ENCODE measurements around the gene UBR7. TPM values are rescaled to one million over a fixed set of nuclear protein-coding genes. Genes with fewer than 3 reads are reported as not detected.

UBR7 gene
- total RNA-seq, 4 donors from 2014 or later, result 20.2 to 40.2 (median 24.5) TPM

DNA sequence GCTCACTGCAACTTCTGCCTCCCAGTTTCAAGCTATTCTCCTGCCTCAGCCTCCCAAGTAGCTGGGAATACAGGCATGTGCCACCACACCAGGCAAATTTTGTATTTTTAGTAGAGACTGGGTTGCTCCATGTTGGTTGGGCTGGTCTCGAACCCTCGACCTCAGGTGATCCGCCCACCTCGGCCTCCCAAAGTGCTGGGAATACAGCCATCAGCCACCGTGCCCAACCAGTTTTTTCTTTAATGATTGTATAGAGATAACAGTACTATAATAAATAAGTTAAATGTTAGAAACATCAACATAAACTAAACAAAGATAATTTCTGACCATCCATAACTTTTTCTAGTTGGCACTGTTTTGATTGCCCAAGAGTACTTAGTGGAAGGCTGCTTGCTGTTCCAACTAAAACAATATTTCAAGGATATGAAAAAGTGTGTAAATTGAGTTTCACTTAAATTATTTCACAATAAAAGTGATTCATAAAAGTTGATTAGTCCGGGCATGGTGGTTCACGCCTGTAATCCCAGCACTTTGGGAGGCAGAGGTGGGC is 5.8 kb upstream of the UBR7 start:
- H3K27me3 ChIP-seq, result no peaks in the 10 kb centered on the region
- no peaks in the 10 kb centered on the region for H3K9me3 ChIP-seq
- DNase-seq (ENCODE audit: low spot score in 2 of 2), result no peak
- no peak overlapping the region for H3K4me3 ChIP-seq
- no peak overlapping the region for H3K27ac ChIP-seq
- 90 to 91% methylated on average over 7 of the region's 7 CpGs for WGBS, 2 donors
- H3K36me3 ChIP-seq, result peaks cover 0 to 18% (median 0%) of the 10 kb centered on the region in 3 donors
- H3K4me1 ChIP-seq, result peaks cover 0 to 12% (median 9%) of the 10 kb centered on the region in 4 donors
- TF ChIP-seq EP300 (IDR thresholded peaks at IDR 0.05) (no peak), POLR2A (IDR thresholded peaks at IDR 0.05) (no peak)
- TF ChIP-seq, protein P1, sequence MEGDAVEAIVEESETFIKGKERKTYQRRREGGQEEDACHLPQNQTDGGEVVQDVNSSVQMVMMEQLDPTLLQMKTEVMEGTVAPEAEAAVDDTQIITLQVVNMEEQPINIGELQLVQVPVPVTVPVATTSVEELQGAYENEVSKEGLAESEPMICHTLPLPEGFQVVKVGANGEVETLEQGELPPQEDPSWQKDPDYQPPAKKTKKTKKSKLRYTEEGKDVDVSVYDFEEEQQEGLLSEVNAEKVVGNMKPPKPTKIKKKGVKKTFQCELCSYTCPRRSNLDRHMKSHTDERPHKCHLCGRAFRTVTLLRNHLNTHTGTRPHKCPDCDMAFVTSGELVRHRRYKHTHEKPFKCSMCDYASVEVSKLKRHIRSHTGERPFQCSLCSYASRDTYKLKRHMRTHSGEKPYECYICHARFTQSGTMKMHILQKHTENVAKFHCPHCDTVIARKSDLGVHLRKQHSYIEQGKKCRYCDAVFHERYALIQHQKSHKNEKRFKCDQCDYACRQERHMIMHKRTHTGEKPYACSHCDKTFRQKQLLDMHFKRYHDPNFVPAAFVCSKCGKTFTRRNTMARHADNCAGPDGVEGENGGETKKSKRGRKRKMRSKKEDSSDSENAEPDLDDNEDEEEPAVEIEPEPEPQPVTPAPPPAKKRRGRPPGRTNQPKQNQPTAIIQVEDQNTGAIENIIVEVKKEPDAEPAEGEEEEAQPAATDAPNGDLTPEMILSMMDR (IDR thresholded peaks at IDR 0.05), result no peak

DNA sequence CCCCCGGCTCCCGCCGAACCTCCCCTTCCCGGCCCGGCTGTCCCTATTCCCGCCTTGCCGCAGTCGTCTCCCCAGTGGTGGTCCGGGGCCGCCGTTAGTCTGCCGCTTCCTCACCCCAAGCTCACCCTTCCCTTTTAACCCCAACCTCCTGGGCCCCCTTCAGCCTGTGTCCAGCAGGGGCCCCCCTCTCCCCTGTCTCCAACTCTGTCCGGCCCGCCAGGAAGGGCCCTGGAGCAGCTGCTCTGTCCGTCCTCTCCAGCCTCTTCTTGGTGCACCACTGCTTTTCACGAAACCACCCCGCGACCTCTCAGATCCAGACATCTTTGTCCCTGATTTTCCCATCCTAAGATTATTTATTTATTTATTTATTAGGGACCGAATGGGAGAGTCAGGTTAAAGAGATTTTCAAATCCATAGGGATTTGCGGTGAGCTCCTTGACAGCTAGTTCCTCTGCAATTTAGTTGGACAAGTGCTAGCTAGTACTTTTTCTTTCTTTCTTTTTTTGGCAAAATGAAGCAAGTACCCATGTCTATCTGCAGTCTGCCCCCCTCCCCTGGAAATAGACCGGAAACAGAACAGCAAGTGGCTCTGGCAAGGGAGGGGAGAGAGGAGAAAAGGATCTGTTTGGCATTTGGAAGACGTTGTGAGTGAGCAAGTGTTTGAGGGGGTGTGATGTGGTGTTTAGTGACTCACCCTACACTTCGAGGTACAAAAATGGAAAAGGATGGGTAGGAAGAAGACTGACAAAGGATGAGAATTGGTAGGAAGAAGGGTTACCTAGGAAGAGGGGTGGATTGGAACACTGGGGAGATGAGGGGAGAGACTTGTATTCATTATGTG is 632 bp downstream of the UBR7 start:
- peak overlapping the region; percentile 41 to 93 (median 82) for H3K27ac ChIP-seq
- H3K36me3 ChIP-seq, result peaks cover 0 to 22% (median 9%) of the 10 kb centered on the region in 3 donors
- H3K9me3 ChIP-seq, result no peaks in the 10 kb centered on the region
- no peaks in the 10 kb centered on the region for H3K27me3 ChIP-seq
- TF ChIP-seq EP300 (IDR thresholded peaks at IDR 0.05) (no peak), POLR2A (IDR thresholded peaks at IDR 0.05) (no peak)
- TF ChIP-seq, protein P1 (IDR thresholded peaks at IDR 0.05), result peak in 2 of 5 experiments; percentile 14 to 18
- DNase-seq (ENCODE audit: low spot score in 2 of 2), result peak; percentile 18 to 37
- 0 to 1% methylated on average over 17 to 23 of the region's 23 CpGs for WGBS, 2 donors
- peaks cover 0 to 38% (median 24%) of the 10 kb centered on the region in 4 donors for H3K4me1 ChIP-seq
- peak overlapping the region; percentile 46 to 96 (median 77) for H3K4me3 ChIP-seq

DNA sequence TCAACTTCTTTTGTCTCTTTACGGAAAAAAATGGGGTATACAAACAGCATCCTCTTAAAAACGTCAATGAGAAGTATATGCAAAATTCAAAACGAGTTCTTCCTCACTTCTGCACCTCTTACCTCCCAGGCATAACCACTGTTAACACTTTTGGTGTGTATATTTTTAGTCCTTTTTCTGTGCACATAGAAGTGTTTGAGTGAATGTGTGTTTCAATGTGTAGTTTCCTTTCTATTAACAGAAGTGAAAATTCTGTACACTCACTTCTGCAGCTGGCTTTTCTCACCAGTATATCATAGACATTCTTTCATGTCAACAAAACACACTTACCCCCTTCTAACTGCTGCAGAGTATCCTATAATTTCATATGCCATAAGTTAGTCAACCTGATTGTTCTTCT is 5.4 kb downstream of the UBR7 start:
- Histone ChIP-seq H3K27ac (no peak overlapping the region), H3K36me3 (peaks cover 0 to 68% (median 18%) of the 10 kb centered on the region in 3 donors), H3K4me3 (no peak overlapping the region), H3K4me1 (peaks cover 0 to 23% (median 14%) of the 10 kb centered on the region in 4 donors), H3K9me3 (no peaks in the 10 kb centered on the region), H3K27me3 (no peaks in the 10 kb centered on the region)
- 75 to 89% methylated on average over 3 of the region's 3 CpGs for WGBS, 2 donors
- DNase-seq (ENCODE audit: low spot score in 2 of 2), result no peak
- TF ChIP-seq EP300 (IDR thresholded peaks at IDR 0.05), result no peak
- TF ChIP-seq POLR2A (IDR thresholded peaks at IDR 0.05), result no peak
- TF ChIP-seq, protein P1 (IDR thresholded peaks at IDR 0.05), result no peak

DNA sequence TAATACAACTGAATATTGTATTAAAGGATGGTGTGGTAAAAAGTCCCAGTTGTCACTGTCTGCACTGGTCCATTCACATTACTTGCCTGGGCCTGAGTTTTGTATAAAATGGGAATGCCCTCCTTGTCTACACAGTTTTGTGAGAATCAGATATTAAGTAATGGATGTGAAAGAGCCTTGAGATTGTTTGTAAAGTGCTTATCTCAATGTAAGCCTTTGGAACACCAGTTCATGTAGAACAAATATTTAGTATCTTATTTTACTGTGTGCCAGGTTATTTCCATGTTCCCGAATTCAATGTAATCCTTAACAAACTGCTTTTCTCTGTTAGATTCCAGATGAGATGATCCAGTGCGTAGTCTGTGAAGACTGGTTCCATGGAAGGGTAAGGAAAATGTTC is 7.5 kb downstream of the UBR7 start:
- no peaks in the 10 kb centered on the region for H3K9me3 ChIP-seq
- no peak for DNase-seq (ENCODE audit: low spot score in 2 of 2)
- peaks cover 0 to 87% (median 23%) of the 10 kb centered on the region in 3 donors for H3K36me3 ChIP-seq
- peaks cover 0 to 4% (median under 1%) of the 10 kb centered on the region in 4 donors for H3K4me1 ChIP-seq
- WGBS, 2 donors, result 95 to 98% methylated on average over 2 of the region's 2 CpGs
- no peaks in the 10 kb centered on the region for H3K27me3 ChIP-seq
- no peak overlapping the region for H3K27ac ChIP-seq
- TF ChIP-seq POLR2A (IDR thresholded peaks at IDR 0.05) (no peak), EP300 (IDR thresholded peaks at IDR 0.05) (no peak)
- TF ChIP-seq, protein P1 (IDR thresholded peaks at IDR 0.05), result no peak
- no peak overlapping the region for H3K4me3 ChIP-seq

All from tibial nerve (tissue), 4 donors.